ENCODE results near the gene FLNB.

GRCh38 chr3:58173669-58174398, 165.6 kb downstream of the FLNB start:
- no peak for TF ChIP-seq POLR2AphosphoS5 (IDR thresholded peaks at IDR 0.05; ENCODE audit: low read depth, low read length)
- no peak for TF ChIP-seq POLR2A (IDR thresholded peaks at IDR 0.05; ENCODE audit: low read depth, low read length)
- no peak for TF ChIP-seq PAX5 (IDR thresholded peaks at IDR 0.05; ENCODE audit: insufficient read depth, low read length, severe bottlenecking)
- TF ChIP-seq TAF1 (IDR thresholded peaks at IDR 0.05; ENCODE audit: low read depth, low read length), result no peak
- no peak for TF ChIP-seq SPI1 (IDR thresholded peaks at IDR 0.05; ENCODE audit: low read depth, low read length)

Measured in GM12891 (cell line).